Gastrocnemius medialis (tissue), 4 donors: ENCODE results near the gene SHH.

Experiments
- CTCF ChIP-seq, 5 experiments: fragments of 450-650 bp in 3 of 5; fragments of 200-600 bp in 2 of 5; sonication (generic) in 2 of 5; IDR thresholded peaks in 4 of 5; conservative IDR thresholded peaks in 1 of 5; 1 replicate in 4 of 5; 2 replicates in 1 of 5; pipeline ENCODE4 v1.5.1; 2016 to 2019; ENCODE audit warnings: antibody characterized with exemption in 5 of 5, mild to moderate bottlenecking in 3 of 5, moderate library complexity in 3 of 5
- POLR2A ChIP-seq, 2 donors: fragments of 450-650 bp; IDR thresholded peaks; one replicate each; pipeline ENCODE4 v1.6.1; 2017; ENCODE audit warnings: antibody characterized with exemption in 2 of 2, mild to moderate bottlenecking in 2 of 2, moderate library complexity in 2 of 2

- TF ChIP-seq CTCF (IDR thresholded peaks at IDR 0.05 in 4 of 5, conservative IDR thresholded peaks at IDR 0.05 in 1 of 5) (no peak), POLR2A (IDR thresholded peaks at IDR 0.05) (no peak)
Observed at GRCh38 chr7:155795401-155795800, 16.9 kb downstream of the SHH start.
